PFSK-1 (cell line): ENCODE data around the gene TBC1D22A.

ENCODE experiments used
- FOXP2 ChIP-seq: optimal IDR thresholded peaks from 2 replicates; pipeline ENCODE3; 2011; ENCODE audit warnings: borderline replicate concordance, control low read depth, inconsistent platforms; ENCODE audit not compliant: insufficient read depth; ENCODE audit errors: extremely low read length, extremely low read depth
- POLR2AphosphoS5 ChIP-seq: IDR thresholded peaks from 2 replicates; pipeline ENCODE4 v1.6.1; 2012; ENCODE audit warnings: low read depth, mild to moderate bottlenecking, control low read depth, low read length, moderate library complexity
- SIN3A ChIP-seq: IDR thresholded peaks from 2 replicates; pipeline ENCODE4 v1.6.1; 2012; ENCODE audit warnings: mild to moderate bottlenecking, low read length, moderate library complexity, borderline replicate concordance; ENCODE audit not compliant: insufficient read depth
- TAF1 ChIP-seq: IDR thresholded peaks from 2 replicates; pipeline ENCODE4 v1.6.1; 2012; ENCODE audit warnings: low read length, control low read depth, borderline replicate concordance; ENCODE audit not compliant: insufficient read depth
- TF ChIP-seq, protein P1 (sequence below), 2 experiments: IDR thresholded peaks; 2 replicates each; pipeline versions ENCODE4 v1.6.1 to v1.8.0; 2011 to 2012; ENCODE audit warnings: low read depth in 2 of 2, low read length in 2 of 2, control low read depth in 1 of 2, inconsistent platforms in 1 of 2, mild to moderate bottlenecking in 1 of 2, moderate library complexity in 1 of 2; ENCODE audit not compliant: insufficient read depth in 1 of 2

TBC1D22A gene

DNA sequence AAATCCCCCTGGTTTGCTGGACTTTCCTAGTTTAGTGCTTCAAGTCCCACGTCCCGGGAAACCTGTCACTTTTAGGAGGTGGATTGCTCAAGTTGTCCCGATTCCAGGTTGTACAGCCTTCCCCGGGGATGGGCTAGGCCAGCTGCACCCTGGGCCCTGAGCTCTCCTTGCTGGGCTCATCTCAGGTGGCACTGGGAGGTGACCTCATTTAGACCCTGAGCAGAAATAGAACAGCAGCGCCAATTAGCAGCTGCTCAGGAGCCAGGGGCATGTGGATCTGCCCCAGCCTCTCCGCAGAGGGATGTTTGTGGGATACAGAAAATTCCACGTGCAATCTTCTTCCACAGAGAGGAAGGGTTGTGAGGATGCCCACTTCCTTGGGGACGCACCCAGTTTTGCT, 14.8 kb upstream of the TBC1D22A start:
- TF ChIP-seq TAF1 (no peak), SIN3A (no peak), FOXP2 (no peak)

DNA sequence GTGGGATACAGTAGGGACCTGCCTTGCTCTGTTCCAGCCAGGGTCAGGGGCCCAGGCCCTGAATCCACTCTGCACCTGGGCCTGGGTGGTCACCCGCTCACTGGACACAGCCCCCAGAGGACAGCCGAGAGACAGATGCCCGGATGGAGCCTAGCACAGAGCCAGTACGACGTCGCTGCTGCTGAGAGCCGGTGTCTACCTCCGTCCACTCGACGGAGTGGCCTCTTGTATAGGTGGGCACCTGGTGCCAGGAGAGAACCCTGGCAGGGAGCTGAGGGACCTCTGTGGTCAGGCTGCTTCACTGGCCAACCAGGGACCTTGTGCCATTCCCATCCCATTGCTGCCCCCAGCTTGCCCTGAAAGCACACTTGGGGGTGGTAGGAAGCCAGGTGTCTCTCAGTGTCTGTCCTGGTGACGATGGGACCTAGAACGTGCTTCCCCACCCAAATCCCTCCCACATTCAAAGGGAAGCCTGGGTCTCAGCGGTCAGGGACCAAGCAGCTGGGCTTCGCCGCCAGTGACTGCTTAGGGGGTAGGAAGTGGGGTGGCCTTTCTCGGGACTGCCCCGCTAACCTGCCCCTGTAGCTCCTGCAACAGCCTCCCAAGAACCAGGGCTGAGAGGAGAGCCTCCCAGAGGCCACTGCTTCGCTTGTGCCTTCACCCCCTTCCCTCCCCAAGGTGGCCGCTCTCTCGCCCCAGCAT, 14.1 kb upstream of the TBC1D22A start:
- TF ChIP-seq POLR2AphosphoS5 (no peak), TAF1 (no peak), FOXP2 (no peak), SIN3A (no peak)
- TF ChIP-seq, protein P1, sequence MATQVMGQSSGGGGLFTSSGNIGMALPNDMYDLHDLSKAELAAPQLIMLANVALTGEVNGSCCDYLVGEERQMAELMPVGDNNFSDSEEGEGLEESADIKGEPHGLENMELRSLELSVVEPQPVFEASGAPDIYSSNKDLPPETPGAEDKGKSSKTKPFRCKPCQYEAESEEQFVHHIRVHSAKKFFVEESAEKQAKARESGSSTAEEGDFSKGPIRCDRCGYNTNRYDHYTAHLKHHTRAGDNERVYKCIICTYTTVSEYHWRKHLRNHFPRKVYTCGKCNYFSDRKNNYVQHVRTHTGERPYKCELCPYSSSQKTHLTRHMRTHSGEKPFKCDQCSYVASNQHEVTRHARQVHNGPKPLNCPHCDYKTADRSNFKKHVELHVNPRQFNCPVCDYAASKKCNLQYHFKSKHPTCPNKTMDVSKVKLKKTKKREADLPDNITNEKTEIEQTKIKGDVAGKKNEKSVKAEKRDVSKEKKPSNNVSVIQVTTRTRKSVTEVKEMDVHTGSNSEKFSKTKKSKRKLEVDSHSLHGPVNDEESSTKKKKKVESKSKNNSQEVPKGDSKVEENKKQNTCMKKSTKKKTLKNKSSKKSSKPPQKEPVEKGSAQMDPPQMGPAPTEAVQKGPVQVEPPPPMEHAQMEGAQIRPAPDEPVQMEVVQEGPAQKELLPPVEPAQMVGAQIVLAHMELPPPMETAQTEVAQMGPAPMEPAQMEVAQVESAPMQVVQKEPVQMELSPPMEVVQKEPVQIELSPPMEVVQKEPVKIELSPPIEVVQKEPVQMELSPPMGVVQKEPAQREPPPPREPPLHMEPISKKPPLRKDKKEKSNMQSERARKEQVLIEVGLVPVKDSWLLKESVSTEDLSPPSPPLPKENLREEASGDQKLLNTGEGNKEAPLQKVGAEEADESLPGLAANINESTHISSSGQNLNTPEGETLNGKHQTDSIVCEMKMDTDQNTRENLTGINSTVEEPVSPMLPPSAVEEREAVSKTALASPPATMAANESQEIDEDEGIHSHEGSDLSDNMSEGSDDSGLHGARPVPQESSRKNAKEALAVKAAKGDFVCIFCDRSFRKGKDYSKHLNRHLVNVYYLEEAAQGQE (IDR thresholded peaks at IDR 0.05; ENCODE audit: insufficient read depth in 1 of 2, low read depth in 2 of 2, low read length in 2 of 2), result no peak

DNA sequence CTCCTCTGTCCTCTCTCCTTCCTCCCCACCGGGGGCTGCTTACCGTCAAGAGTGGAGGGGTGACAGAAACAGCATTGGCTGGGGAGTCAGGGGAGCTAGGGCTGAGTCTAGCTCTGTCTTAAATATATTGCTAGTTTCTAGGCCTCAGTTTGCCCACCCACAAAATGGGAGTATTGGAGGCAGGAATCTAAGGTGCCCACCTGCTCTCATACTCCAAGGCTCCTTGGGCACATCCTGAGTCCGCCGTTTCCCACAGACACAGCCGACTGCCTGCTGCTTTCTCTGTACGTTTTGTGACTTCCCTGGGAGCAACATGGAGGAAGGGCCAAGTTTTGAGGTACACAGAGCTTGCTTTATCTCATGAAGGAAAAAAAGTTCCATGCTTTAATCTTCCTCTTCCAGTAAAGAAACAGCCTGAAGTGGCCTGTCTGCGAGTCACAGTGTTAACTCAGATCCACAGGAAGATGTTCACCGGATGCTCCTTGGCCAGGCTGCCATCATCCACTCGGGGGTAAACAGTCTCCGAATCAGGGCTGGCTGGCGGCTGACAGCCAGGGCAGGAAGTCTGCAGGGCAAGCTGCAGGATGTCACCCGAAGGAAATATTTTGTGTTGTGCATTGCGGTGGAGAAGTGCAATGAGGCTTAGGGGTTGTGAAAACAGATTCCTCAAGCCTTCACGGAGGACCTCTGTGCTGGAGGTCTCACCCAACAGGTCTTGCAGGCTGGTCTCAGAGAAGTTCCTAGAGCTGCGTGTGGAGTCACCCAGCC, 13.4 kb upstream of the TBC1D22A start:
- TF ChIP-seq, protein P1 (IDR thresholded peaks at IDR 0.05; ENCODE audit: insufficient read depth in 1 of 2, low read depth in 2 of 2, low read length in 2 of 2), result no peak
- peak; percentile 96 for TF ChIP-seq FOXP2

DNA sequence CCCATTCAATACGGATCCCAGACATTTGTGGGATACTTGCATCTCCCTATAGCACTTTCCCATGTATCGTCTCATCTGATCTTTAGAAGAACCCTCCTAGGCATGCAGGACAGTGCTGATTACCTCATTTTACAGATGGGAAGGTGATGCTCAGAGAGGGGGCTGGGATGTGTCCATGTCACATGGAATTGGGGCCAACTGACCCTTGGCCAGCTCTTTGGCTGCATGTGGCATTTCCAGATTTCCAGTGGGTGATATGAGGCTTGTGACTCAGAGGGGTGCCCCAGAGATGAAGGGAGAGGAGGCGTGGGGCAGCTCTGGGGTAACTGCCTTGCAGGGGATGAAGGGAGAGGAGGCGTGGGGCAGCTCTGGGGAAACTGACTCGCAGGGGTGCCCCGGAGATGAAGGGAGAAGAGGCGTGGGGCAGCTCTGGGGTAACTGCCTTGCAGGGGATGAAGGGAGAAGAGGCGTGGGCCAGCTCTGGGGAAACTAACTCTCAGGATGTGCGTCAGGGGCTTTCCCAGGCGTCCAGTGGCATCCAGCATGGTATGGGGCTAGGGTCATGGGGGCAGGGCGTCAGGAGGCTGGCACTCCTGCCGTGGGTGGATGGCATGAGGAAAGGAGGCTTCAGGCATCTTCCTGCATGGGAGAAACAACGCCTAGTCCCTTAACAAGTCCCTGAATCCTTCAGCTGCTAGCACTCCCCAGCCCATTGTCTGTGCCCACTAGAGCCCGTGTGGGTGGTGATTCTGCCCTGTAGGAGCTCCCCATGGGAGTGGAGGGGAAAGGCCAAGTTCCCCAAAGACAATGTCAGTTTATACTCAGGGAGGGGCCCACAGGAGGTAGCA, 12.5 kb upstream of the TBC1D22A start:
- TF ChIP-seq, protein P1 (IDR thresholded peaks at IDR 0.05; ENCODE audit: insufficient read depth in 1 of 2, low read depth in 2 of 2, low read length in 2 of 2), result no peak
- no peak for TF ChIP-seq POLR2AphosphoS5
- TF ChIP-seq TAF1, result no peak
- TF ChIP-seq FOXP2, result no peak
- no peak for TF ChIP-seq SIN3A

DNA sequence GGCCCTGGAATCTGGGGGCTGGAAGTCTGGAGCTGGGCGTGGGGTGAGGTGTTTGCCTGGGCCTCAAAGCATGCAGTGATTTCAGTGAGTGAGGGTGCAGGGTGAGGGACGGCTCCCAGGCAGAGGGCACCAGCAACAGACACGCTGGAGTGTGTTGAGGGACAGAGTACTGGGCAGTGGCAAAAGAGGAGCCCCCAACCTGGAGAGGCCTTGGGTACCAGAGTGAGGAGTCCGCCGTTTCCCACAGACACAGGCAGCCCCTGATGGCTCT, 12.0 kb upstream of the TBC1D22A start:
- TF ChIP-seq TAF1 (no peak), POLR2AphosphoS5 (no peak), FOXP2 (no peak), SIN3A (no peak)
- TF ChIP-seq, protein P1 (IDR thresholded peaks at IDR 0.05; ENCODE audit: insufficient read depth in 1 of 2, low read depth in 2 of 2, low read length in 2 of 2), result no peak
